Caco-2 (cell line): ENCODE data around the gene IQGAP2. TPM values are rescaled to one million over a fixed set of nuclear protein-coding genes. Genes with fewer than 3 reads are reported as not detected.

ENCODE experiments used
- BruUV-seq: library from RNA; stranded (reverse); fragments of 400-500 nt; replicated peaks from 2 replicates; lab custom pipeline; 2021; lab: Mats Ljungman, UMichigan
- CTCF ChIA-PET: fragments of 300-600 bp; sonication (Branson Sonifier 250); formaldehyde crosslinking; loops from one replicate; lab custom pipeline; 2022; ENCODE audit warnings: antibody characterized with exemption; lab: Charles Lee
- POLR2A ChIA-PET: fragments of 300-600 bp; sonication (Branson Sonifier 250); formaldehyde crosslinking; loops from one replicate; lab custom pipeline; 2022; ENCODE audit warnings: antibody characterized with exemption; lab: Charles Lee
- DNase-seq, 2 experiments: peaks; one replicate each; pipeline versions ENCODE4 v3.0.0 to v3.0.0-alpha.2; 2020 to 2022
- H3K27me3 ChIP-seq: replicated peaks from 2 replicates; pipeline ENCODE4 v1.6.0; 2011; ENCODE audit warnings: low read length; ENCODE audit not compliant: control insufficient read depth, insufficient read depth
- H3K36me3 ChIP-seq: 2 replicates; pipeline ENCODE4 v1.5.1; 2011; ENCODE audit warnings: low read length; ENCODE audit not compliant: control insufficient read depth, insufficient read depth
- H3K4me1 ChIP-seq: fragments of 250-450 bp; sonication (Bioruptor Pico); 2 replicates; pipeline ENCODE4 v1.5.1; 2020; ENCODE audit warnings: mild to moderate bottlenecking
- H3K4me3 ChIP-seq: 2 replicates; pipeline ENCODE4 v1.5.1; 2011; ENCODE audit warnings: low read depth, mild to moderate bottlenecking, control low read depth, low read length
- H3K9me3 ChIP-seq: fragments of 250-450 bp; sonication (Bioruptor Pico); 2 replicates; pipeline ENCODE4 v1.5.1; 2020; ENCODE audit warnings: mild to moderate bottlenecking, moderate library complexity
- H3K27ac Mint-ChIP-seq: one replicate; pipeline ENCODE4 v1.8.0; 2022; ENCODE audit warnings: mixed read lengths; ENCODE audit not compliant: unreplicated experiment
- H3K27me3 Mint-ChIP-seq: one replicate; pipeline ENCODE4 v1.8.0; 2022; ENCODE audit warnings: mixed read lengths; ENCODE audit not compliant: insufficient read depth, unreplicated experiment
- H3K36me3 Mint-ChIP-seq: one replicate; pipeline ENCODE4 v1.8.0; 2022; ENCODE audit warnings: mild to moderate bottlenecking, mixed read lengths; ENCODE audit not compliant: insufficient read depth, unreplicated experiment
- H3K4me1 Mint-ChIP-seq: one replicate; pipeline ENCODE4 v1.8.0; 2022; ENCODE audit warnings: low read depth, mixed read lengths; ENCODE audit not compliant: unreplicated experiment
- H3K4me3 Mint-ChIP-seq: one replicate; pipeline ENCODE4 v1.8.0; 2022; ENCODE audit warnings: mild to moderate bottlenecking, moderate library complexity, mixed read lengths; ENCODE audit not compliant: unreplicated experiment
- H3K9me3 Mint-ChIP-seq: one replicate; pipeline ENCODE4 v1.8.0; 2022; ENCODE audit warnings: mixed read lengths; ENCODE audit not compliant: unreplicated experiment
- CTCF ChIP-seq, 2 experiments: fragments of 200-600 bp in 1 of 2; IDR thresholded peaks; 1 replicate in 1 of 2; 2 replicates in 1 of 2; pipeline versions ENCODE4 v1.5.1 to v1.8.0; 2011 to 2022; ENCODE audit warnings: antibody characterized with exemption in 1 of 2, control low read depth in 1 of 2, inconsistent platforms in 1 of 2, low read depth in 1 of 2, low read length in 1 of 2, mild to moderate bottlenecking in 1 of 2, moderate library complexity in 1 of 2; ENCODE audit not compliant: insufficient read depth in 1 of 2, severe bottlenecking in 1 of 2, unreplicated experiment in 1 of 2
- intact Hi-C: fragments of 100-400 bp; cut with micrococcal nuclease; formaldehyde crosslinking; loops from one replicate; pipeline ENCODE4 v1.10.0; 2022; ENCODE audit not compliant: unreplicated experiment
- total RNA-seq: library from RNA; stranded (reverse); gene quantifications from 2 replicates; pipeline ENCODE4 v1.2.3, GENCODE V29; 2022

IQGAP2 gene
- total RNA-seq, 1 experiment from 2014 or later: 89.4 TPM

GRCh38 chr5:76397200-76397599, 5.9 kb upstream of the IQGAP2 start:
- H3K4me1 Mint-ChIP-seq: peaks cover 9% of the 10 kb centered on the region
- Histone ChIP-seq H3K36me3 (no peaks in the 10 kb centered on the region), H3K27me3 (no peaks in the 10 kb centered on the region), H3K9me3 (no peaks in the 10 kb centered on the region), H3K4me1 (peaks cover 9% of the 10 kb centered on the region; the same call in 1 of the 2 replicates), H3K4me3 (no peak overlapping the region)
- no TSS peak for BruUV-seq
- POLR2A ChIA-PET: no interaction called here
- H3K36me3 Mint-ChIP-seq: peaks cover under 1% of the 10 kb centered on the region
- no peak overlapping the region for H3K4me3 Mint-ChIP-seq
- H3K27me3 Mint-ChIP-seq: no peaks in the 10 kb centered on the region
- CTCF ChIA-PET: no interaction called here
- H3K27ac Mint-ChIP-seq: no peak overlapping the region
- no peak for DNase-seq
- intact Hi-C loops: no loop called here
- no peak for TF ChIP-seq CTCF (IDR thresholded peaks at IDR 0.05; ENCODE audit: insufficient read depth in 1 of 2, low read depth in 1 of 2, low read length in 1 of 2, severe bottlenecking in 1 of 2, unreplicated experiment in 1 of 2)
- H3K9me3 Mint-ChIP-seq: no peaks in the 10 kb centered on the region

GRCh38 chr5:76399268-76399667, 3.8 kb upstream of the IQGAP2 start:
- BruUV-seq: no TSS peak
- Mint-ChIP-seq H3K36me3 (peaks cover 13% of the 10 kb centered on the region), H3K27me3 (no peaks in the 10 kb centered on the region), H3K4me1 (peaks cover 9% of the 10 kb centered on the region), H3K4me3 (no peak overlapping the region), H3K27ac (no peak overlapping the region), H3K9me3 (no peaks in the 10 kb centered on the region)
- intact Hi-C loops: no loop called here
- Histone ChIP-seq H3K27me3 (no peaks in the 10 kb centered on the region), H3K4me3 (no peak overlapping the region), H3K9me3 (no peaks in the 10 kb centered on the region), H3K4me1 (peaks cover 9% of the 10 kb centered on the region), H3K36me3 (no peaks in the 10 kb centered on the region)
- POLR2A ChIA-PET: no interaction called here
- TF ChIP-seq CTCF (IDR thresholded peaks at IDR 0.05; ENCODE audit: insufficient read depth in 1 of 2, low read depth in 1 of 2, low read length in 1 of 2, severe bottlenecking in 1 of 2, unreplicated experiment in 1 of 2): no peak
- CTCF ChIA-PET: no interaction called here
- DNase-seq: no peak

GRCh38 chr5:76400466-76400865, 2.6 kb upstream of the IQGAP2 start:
- no peak overlapping the region for H3K4me3 Mint-ChIP-seq
- intact Hi-C loops: loop anchor here (5.0 to 10.0 kb wide), 3 partner anchors 82 to 244 kb away; no protein-coding TSS in a partner anchor

More at GRCh38 chr5:76400466-76400865, 2.6 kb upstream of the IQGAP2 start:
- DNase-seq: no peak
- no peak for TF ChIP-seq CTCF (IDR thresholded peaks at IDR 0.05; ENCODE audit: insufficient read depth in 1 of 2, low read depth in 1 of 2, low read length in 1 of 2, severe bottlenecking in 1 of 2, unreplicated experiment in 1 of 2)
- ChIA-PET POLR2A (no interaction called here), CTCF (no interaction called here)
- Histone ChIP-seq H3K27me3 (no peaks in the 10 kb centered on the region), H3K4me1 (peaks cover 21% of the 10 kb centered on the region), H3K4me3 (no peak overlapping the region), H3K36me3 (no peaks in the 10 kb centered on the region), H3K9me3 (no peaks in the 10 kb centered on the region)
- H3K27me3 Mint-ChIP-seq: no peaks in the 10 kb centered on the region
- no TSS peak for BruUV-seq
- peaks cover 9% of the 10 kb centered on the region for H3K4me1 Mint-ChIP-seq
- H3K9me3 Mint-ChIP-seq: no peaks in the 10 kb centered on the region
- H3K36me3 Mint-ChIP-seq: peaks cover 13% of the 10 kb centered on the region
- no peak overlapping the region for H3K27ac Mint-ChIP-seq
